NCI-H524 treated with DMSO at 0.1 percent for 48 hours (cell line): ENCODE data around the gene NOTO.
"Not testable (repeated sequence)": the region's sequence is repeated elsewhere in the genome, so short reads cannot be mapped to it uniquely, and the experiment has no call there.

ENCODE experiments used
- DNase-seq: peaks from one replicate; lab custom pipeline; 2025; lab: John Stamatoyannopoulos, UW

The NOTO gene, protein sequence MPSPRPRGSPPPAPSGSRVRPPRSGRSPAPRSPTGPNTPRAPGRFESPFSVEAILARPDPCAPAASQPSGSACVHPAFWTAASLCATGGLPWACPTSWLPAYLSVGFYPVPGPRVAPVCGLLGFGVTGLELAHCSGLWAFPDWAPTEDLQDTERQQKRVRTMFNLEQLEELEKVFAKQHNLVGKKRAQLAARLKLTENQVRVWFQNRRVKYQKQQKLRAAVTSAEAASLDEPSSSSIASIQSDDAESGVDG

GRCh38 chr2:73202156-73203054, at the start of gene NOTO:
NOTO (plus strand) TSS chr2:73202574; CDS start chr2:73202667, 93 bp downstream.
- DNase-seq = no peak

DNA sequence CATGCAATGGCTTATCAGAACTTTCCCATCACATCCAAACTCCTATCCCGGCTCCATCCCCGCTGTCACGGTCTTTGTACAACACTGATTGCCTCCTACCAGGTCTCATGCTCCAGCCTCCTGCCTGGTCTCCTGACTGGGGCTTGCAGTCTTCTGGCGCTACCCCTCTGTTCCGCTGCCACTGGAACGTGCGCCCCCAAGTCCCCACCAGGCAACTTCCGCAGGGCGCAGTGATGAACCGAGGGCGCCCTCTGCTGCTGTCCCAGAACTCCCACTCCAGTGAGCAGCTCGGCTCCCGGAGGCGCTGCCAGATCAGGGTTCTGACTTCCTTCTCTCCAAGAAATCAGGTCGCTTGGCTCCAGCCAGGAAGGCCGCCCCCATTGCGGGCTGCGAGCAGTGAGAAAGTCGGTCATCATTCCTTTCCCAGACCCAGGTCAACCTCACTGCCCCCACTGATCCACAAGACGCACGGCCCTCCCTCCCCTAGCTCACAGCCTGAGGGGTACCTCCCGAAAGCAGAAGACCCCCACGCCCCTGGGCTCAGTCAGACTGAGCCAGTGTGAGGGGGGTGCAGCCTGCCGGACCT, 45.7 kb upstream of the NOTO start:
- no peak for DNase-seq

DNA sequence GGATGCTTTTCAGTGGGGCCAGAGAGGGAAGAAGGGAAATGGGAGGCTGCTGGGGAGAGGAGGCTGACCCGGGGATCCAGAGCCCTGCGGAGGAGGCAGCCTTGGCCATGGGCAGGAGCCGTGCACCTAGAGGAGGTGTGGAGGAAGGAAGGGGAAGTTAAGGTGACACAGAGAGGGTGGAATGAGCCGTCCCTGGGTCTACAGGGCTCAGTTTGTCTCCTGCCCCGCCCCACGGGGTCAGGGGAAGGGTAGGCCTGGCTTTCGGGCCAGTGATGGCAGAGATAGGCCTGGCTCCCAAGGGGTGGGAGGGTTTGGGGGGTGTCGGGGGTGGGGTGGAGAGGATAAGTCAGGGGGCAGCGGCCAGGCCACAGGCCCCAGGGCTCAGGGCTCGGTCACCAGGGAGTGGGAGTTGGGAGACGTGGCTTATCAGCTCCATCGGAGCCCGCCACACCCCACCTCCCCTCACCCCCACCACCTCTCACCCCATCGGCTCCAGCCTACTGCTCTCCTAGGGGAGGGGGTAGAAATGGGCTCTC, 39.5 kb upstream of the NOTO start:
- DNase-seq = no peak

DNA sequence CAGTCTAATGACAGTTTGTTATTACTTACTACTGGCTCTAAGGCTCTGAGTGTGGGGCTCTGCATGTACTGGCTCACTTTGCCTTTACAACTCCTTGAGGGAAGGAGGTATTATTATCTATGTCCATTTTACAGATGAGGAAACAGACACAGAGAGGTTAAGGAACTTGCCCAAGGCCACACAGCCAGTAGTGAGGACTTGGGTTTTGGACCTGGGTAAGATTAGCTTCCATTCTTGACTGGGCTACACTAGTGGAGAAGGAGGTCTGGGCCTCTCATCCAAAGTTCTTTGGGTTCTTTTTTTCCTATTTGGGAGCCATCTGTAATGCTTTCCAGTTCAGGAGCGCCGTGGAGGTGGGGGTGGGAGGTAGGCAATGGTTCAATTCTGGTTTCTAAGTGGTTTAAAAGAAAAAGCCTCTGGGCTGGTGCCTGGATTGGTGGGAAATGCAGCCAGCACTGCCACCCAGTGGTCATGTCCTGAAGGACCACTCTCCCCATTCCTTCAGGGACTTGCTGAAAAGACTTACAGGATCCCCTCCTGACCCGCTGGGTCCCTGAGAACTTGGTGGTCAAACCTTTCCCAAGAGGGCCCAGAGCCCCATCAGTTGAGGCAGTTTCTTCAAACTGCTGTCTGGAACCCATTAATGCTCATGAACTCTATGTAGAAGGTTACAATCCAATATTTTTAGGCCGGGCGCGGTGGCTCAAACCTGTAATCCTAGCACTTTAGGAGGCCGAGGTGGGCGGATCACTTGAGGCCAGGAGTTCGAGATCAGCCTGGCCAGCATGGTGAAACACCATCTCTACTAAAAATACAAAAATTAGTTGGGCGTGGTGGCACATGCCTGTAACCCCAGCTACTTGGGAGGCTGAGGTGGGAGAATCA, 38.6 kb upstream of the NOTO start:
- no peak for DNase-seq

DNA sequence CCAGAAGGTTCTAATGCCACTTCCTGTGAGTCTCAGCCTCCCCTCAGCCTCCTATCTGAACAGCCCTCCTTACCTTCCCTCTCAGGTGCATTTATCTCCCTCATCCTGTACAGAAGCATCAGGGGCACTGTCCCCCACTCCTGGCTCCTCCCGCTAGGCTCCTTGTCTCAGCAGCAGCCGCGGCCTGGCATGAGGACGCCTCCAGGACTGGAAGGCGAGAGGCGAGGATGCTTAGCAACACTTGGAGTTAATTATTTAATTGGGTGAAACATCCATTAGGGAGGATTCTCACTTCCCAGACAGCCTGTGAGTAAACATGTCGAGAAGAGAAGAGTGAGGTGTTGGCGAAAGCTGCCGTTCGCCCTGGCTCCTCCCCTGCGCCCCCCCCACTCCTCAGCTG, 36.4 kb upstream of the NOTO start:
- not testable (repeated sequence) for DNase-seq

- DNase-seq = not testable (repeated sequence)
Observed at GRCh38 chr2:73166813-73167212, 35.6 kb upstream of the NOTO start.

DNA sequence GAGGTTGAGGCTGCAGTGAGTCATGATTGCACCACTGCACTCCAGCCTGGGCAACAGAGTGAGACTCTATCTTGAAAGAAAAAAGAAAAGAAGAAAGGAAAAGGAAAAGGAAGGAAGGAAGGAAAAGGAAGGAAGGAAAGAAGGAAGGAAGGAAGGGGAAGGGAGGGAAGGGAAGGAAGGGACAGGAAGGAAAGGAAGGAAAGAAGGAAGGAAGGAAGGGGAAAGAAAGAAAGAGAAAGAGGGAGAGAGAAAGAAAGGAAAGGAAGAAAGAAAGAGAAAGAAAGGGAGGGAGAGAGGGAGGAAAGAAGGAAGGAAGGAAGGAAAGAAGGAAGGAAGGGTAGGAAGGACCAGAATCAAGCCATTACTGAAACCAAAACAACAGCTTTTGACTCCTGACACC, 34.0 kb upstream of the NOTO start:
- not testable (repeated sequence) for DNase-seq

DNA sequence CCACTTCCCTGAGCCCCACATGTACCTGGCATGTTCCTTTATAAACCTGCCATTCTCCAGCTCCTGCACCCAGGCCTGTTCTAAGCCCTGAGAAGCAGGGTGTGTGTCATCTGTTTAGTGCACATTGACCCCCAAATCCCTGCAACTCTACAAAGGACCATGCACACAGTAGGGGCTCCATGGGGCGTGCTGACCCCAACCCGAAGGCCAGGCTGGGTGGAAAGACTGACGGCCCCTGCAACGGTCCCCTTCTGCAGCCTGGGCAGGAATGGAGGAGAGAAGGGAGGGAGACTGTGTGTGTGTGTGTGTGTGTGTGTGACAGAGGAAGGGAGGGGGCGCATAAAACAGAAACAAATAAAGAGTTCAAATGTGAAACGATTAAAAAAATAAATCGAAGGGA, 32.0 kb upstream of the NOTO start:
- not testable (repeated sequence) for DNase-seq

DNA sequence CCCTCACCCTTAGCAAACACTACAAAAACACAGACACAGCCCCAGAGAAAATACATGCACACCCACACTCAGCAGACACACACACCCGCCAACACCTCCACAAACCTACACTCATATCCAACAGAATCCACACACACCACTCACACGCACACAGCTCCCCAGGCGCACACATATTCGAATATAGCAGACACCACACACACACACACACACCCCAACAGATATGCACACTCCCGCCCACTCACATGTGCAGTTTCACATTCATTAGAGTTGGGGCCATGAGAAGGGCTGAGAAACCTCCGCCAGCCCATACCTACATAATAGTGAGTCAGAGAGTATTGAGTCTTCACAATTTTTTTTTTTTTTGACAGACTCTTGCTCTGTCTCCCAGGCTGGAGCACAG, 29.4 kb upstream of the NOTO start:
- DNase-seq = no peak

DNA sequence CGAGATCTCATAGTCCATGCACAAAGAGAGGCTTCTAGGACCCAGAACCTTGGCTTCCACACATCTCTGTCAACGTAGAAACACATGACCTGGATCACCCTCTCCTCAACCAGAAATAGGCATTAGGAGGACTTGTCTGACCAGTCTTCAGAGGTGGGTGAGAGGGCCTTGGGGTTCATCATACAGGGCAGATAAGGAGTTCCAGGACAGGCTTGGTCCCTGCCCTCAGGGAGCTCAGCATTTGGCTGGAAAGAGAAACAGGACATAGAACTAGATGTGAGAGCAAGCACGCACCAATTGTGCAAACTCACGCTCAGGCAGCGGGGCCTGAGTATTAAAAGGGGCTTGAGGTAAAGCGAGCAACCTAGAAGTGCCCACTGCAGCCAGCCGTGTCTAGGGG, 28.6 kb upstream of the NOTO start:
- no peak for DNase-seq

- no peak for DNase-seq
Observed at GRCh38 chr2:73174244-73174643, 28.1 kb upstream of the NOTO start.

GRCh38 chr2:73174941-73175662, 27.3 kb upstream of the NOTO start:
- no peak for DNase-seq

DNA sequence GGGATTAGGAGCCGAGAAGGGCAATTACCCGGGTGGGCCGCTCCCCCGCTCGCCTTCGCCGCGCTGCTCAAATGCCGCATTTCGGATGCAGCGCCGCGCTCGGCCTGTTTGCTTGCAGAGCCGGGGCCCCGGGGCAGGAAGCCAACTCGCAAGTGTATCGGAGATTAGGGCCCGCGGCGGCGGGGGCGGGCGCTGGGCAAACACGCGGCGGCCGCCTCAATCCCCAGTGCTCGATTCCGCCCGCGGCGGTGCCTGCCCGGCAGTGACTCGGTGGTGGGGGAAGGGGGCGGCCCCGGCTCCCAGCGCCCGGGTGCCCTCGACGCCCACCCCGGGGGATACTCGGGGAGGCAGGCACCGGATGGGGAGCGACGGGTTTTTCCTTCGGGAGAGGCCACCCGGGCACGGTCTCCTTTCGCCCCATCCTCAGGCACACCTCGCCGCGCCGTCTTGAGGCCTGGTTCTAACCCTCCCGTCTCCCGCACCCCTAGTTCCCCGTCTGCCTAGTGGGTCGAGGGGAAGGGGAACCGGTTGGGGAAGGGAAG, 26.6 kb upstream of the NOTO start:
- DNase-seq = no peak

DNA sequence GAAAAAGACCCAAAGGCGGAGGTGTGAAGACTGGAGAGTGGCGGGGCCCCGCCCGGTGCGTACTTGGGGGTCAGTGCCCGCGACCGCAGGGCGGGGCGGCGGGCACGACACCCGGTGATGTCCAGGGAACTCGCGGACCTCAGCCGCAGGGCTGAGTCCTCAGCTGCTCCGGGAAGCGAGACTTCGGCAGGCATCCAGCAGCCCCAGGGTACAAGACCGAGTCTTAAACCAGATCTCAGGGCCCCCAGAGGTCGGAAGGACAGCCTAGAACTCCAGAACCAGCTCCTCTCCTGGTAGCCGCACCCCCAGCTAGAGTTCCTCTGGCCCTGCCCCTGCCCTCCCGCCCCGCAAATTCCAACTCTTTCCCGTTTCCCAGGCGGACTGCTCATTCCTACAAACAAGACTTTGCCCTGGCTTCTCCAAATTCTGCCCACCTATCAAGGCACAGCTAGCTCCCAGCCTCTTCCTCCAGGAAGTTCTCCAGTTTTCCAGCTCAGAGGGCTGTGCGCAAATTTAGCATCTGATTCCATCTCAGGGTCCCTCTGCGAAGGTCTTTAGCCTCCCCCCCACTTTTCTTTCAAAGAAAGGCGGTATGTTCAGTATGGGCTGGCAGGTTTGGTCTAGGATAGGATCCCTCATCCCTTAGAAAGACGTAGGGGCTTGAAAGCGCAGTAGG, 26.0 kb upstream of the NOTO start:
- DNase-seq = no peak

- DNase-seq = no peak
Observed at GRCh38 chr2:73176881-73177644, 25.3 kb upstream of the NOTO start.

GRCh38 chr2:73177645-73178255, 24.6 kb upstream of the NOTO start:
- no peak for DNase-seq

- no peak for DNase-seq
Observed at GRCh38 chr2:73185965-73186364, 16.4 kb upstream of the NOTO start.

DNA sequence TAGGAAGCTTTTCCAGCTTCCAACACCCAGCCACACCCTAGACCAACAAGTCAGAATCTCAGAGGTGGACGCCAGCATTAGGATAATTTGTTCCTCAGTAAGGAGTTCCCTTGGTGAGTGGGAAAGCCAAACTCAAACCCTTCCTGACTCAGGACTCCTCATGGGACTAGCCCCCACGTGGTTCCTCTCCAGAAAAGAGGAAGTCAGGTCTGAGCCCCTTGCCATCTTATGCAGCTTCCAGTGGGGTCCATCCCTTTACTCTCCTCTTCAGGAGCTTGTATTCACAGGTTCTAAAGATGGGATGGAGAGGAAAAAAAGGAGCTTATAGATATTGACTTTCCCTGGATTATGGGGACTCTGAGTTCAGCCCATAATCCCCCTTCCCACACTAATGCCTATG, 14.8 kb upstream of the NOTO start:
- DNase-seq = no peak

- no peak for DNase-seq
Observed at GRCh38 chr2:73197579-73197978, 4.8 kb upstream of the NOTO start.
